SU-DHL-6 (cell line): ENCODE data around the gene TNIK.

ENCODE experiments used
- CTCF ChIP-seq: fragments of 200-600 bp; sonication (generic); IDR thresholded peaks from one replicate; pipeline ENCODE4 v1.5.1; 2017; ENCODE audit warnings: antibody characterized with exemption, mild to moderate bottlenecking, low read length, moderate library complexity; ENCODE audit not compliant: insufficient read depth, poor library complexity, severe bottlenecking
- EZH2phosphoT487 ChIP-seq: fragments of 200-600 bp; sonication (generic), shearing (Covaris generic); conservative IDR thresholded peaks from 2 replicates; pipeline ENCODE4 v1.6.1; 2018; ENCODE audit warnings: mild to moderate bottlenecking, antibody characterized with exemption, low read length, moderate library complexity, mixed read lengths

- TF ChIP-seq CTCF (no peak), EZH2phosphoT487 (no peak)
Observed at GRCh38 chr3:171056528-171056927, 403.7 kb downstream of the TNIK start.
